K562 (cell line): ENCODE measurements around the gene C3orf70. TPM values are rescaled to one million over a fixed set of nuclear protein-coding genes. Genes with fewer than 3 reads are reported as not detected.

ENCODE experiments used
- C11orf30 ChIP-seq: fragments of 450-650 bp; IDR thresholded peaks from 2 replicates; pipeline ENCODE4 v1.6.1; 2016; ENCODE audit warnings: low read depth, mild to moderate bottlenecking
- DLX4 ChIP-seq: fragments of 250-450 bp; sonication (Bioruptor Pico); IDR thresholded peaks from 2 replicates; pipeline ENCODE4 v1.6.1; 2021; ENCODE audit warnings: mild to moderate bottlenecking
- ETV6 ChIP-seq, 3 experiments: fragments of 150-350 bp in 1 of 3; sonication (generic) in 1 of 3; formaldehyde crosslinking in 1 of 3; IDR thresholded peaks; 2 replicates each; pipeline versions ENCODE4 v1.6.1 to v1.8.0; 2014 to 2022; ENCODE audit warnings: borderline replicate concordance in 2 of 3, low read depth in 2 of 3, antibody characterized with exemption in 1 of 3, low read length in 1 of 3, mild to moderate bottlenecking in 1 of 3, missing genetic modification reagents in 1 of 3
- FOXK2 ChIP-seq, 2 experiments: fragments of 450-650 bp; IDR thresholded peaks in 1 of 2; conservative IDR thresholded peaks in 1 of 2; 2 replicates each; pipeline ENCODE4 v1.6.1; 2016; ENCODE audit warnings: low read depth in 2 of 2, mild to moderate bottlenecking in 1 of 2
- GATAD2B ChIP-seq: fragments of 450-650 bp; IDR thresholded peaks from 2 replicates; pipeline ENCODE4 v1.6.1; 2017; ENCODE audit warnings: mild to moderate bottlenecking, borderline replicate concordance
- HDAC1 ChIP-seq, 2 experiments: fragments of 450-650 bp; IDR thresholded peaks; 2 replicates each; pipeline ENCODE4 v1.6.1; 2016 to 2017; ENCODE audit warnings: inconsistent platforms in 1 of 2, mild to moderate bottlenecking in 1 of 2, moderate library complexity in 1 of 2
- JUNB ChIP-seq: fragments of 450-650 bp; formaldehyde crosslinking; conservative IDR thresholded peaks from 2 replicates; pipeline ENCODE4 v1.4.0; 2020; ENCODE audit warnings: mild to moderate bottlenecking
- KLF6 ChIP-seq: fragments of 250-450 bp; sonication (Bioruptor Pico); IDR thresholded peaks from 2 replicates; pipeline ENCODE4 v1.4.0; 2020; ENCODE audit warnings: mild to moderate bottlenecking, moderate library complexity, borderline replicate concordance
- NFYB ChIP-seq: IDR thresholded peaks from 2 replicates; pipeline ENCODE4 v1.6.1; 2011; ENCODE audit warnings: mild to moderate bottlenecking, moderate library complexity; ENCODE audit not compliant: insufficient read length; ENCODE audit errors: extremely low read depth
- TOE1 ChIP-seq, 2 experiments: fragments of 450-650 bp in 1 of 2; sonication (generic) in 1 of 2; formaldehyde crosslinking in 1 of 2; IDR thresholded peaks; 2 replicates each; pipeline versions ENCODE4 v1.7.1 to v1.8.0; 2016 to 2022; ENCODE audit warnings: borderline replicate concordance in 2 of 2, mild to moderate bottlenecking in 2 of 2, antibody characterized with exemption in 1 of 2, inconsistent platforms in 1 of 2, low read depth in 1 of 2, missing genetic modification reagents in 1 of 2, moderate library complexity in 1 of 2
- YY1 ChIP-seq, 3 experiments: IDR thresholded peaks; 2 replicates each; pipeline ENCODE4 v1.6.1; 2011; ENCODE audit warnings: low read length in 2 of 3, mild to moderate bottlenecking in 2 of 3, moderate library complexity in 2 of 3, borderline replicate concordance in 1 of 3, control low read depth in 1 of 3, low read depth in 1 of 3; ENCODE audit not compliant: insufficient read depth in 3 of 3, insufficient replicate concordance in 2 of 3, control insufficient read depth in 1 of 3, insufficient read length in 1 of 3; ENCODE audit errors: extremely low read depth in 1 of 3
- ZNF12 ChIP-seq: sonication (generic); formaldehyde crosslinking; IDR thresholded peaks from 2 replicates; pipeline ENCODE4 v1.4.0; 2020; ENCODE audit warnings: mild to moderate bottlenecking, missing genetic modification reagents
- ZNF224 ChIP-seq: sonication (generic); formaldehyde crosslinking; IDR thresholded peaks from 2 replicates; pipeline ENCODE4 v1.8.0; 2022; ENCODE audit warnings: mild to moderate bottlenecking, missing genetic modification reagents
- polyA plus RNA-seq, 8 experiments: library from polyadenylated mRNA; depleted of rRNA in 4 of 8; stranded (reverse) in 5 of 8; unstranded in 3 of 8; fragments of >200 nt; fragmentation: Nextera tagmentation in 2 of 8; fragmentation: Illumina TruSeq in 1 of 8; extraction: Ambion mirVana in 2 of 8; extraction: Trizol in 1 of 8; gene quantifications; 2 replicates each; pipeline versions ENCODE4 v1.2.1 to v1.2.3, GENCODE V29; 2011 to 2014; ENCODE audit warnings: inconsistent platforms in 1 of 8, missing spikeins in 1 of 8
- total RNA-seq, 7 experiments: library from RNA; depleted of rRNA in 6 of 7; stranded (reverse); fragments of >200 nt in 6 of 7; fragmentation: Illumina TruSeq in 2 of 7; extraction: Trizol in 2 of 7; gene quantifications; 2 replicates each; pipeline versions ENCODE4 v1.2.1 to v1.2.3, GENCODE V29; 2011 to 2021; ENCODE audit warnings: low replicate concordance in 1 of 7
- TF ChIP-seq, protein P1 (sequence below): sonication (generic); formaldehyde crosslinking; IDR thresholded peaks from 2 replicates; pipeline ENCODE4 v1.8.1; 2022; ENCODE audit warnings: missing genetic modification reagents
- TF ChIP-seq, protein P2 (sequence below): sonication (generic); formaldehyde crosslinking; IDR thresholded peaks from 2 replicates; pipeline ENCODE4 v1.8.0; 2022; ENCODE audit warnings: mild to moderate bottlenecking, missing genetic modification reagents

C3orf70 gene
- total and polyA plus RNA-seq, 9 of the 15 experiments (the other 6 are each of a cell fraction or from before 2014, with no cell fraction given), result 0.01 to 0.04 (median 0.03) TPM; not detected in 6

- TF ChIP-seq NFYB, result no peak
- TF ChIP-seq ZNF12 (CRISPR knock-in tag), result no peak
- TF ChIP-seq FOXK2 (conservative IDR thresholded peaks at IDR 0.05 in 1 of 2, IDR thresholded peaks at IDR 0.05 in 1 of 2; ENCODE audit: low read depth in 2 of 2), result no peak
- no peak for TF ChIP-seq HDAC1 (IDR thresholded peaks at IDR 0.05)
- TF ChIP-seq YY1 (IDR thresholded peaks at IDR 0.05; ENCODE audit: borderline replicate concordance in 1 of 3, control insufficient read depth in 1 of 3, extremely low read depth in 1 of 3, insufficient read depth in 3 of 3, insufficient read length in 1 of 3, insufficient replicate concordance in 2 of 3, low read depth in 1 of 3, low read length in 2 of 3), result peak in 1 of 3 experiments; percentile 32
- no peak for TF ChIP-seq TOE1 (IDR thresholded peaks at IDR 0.05; ENCODE audit: borderline replicate concordance)
- TF ChIP-seq TOE1 (CRISPR knock-in tag; IDR thresholded peaks at IDR 0.05; ENCODE audit: borderline replicate concordance, low read depth), result no peak
- no peak for TF ChIP-seq GATAD2B
- no peak for TF ChIP-seq C11orf30
- TF ChIP-seq ZNF224, result no peak
- TF ChIP-seq, protein P1, sequence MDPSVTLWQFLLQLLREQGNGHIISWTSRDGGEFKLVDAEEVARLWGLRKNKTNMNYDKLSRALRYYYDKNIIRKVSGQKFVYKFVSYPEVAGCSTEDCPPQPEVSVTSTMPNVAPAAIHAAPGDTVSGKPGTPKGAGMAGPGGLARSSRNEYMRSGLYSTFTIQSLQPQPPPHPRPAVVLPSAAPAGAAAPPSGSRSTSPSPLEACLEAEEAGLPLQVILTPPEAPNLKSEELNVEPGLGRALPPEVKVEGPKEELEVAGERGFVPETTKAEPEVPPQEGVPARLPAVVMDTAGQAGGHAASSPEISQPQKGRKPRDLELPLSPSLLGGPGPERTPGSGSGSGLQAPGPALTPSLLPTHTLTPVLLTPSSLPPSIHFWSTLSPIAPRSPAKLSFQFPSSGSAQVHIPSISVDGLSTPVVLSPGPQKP (CRISPR knock-in tag), result no peak
- TF ChIP-seq ETV6 (IDR thresholded peaks at IDR 0.05; ENCODE audit: borderline replicate concordance in 1 of 2, low read depth in 2 of 2, low read length in 1 of 2), result no peak
- no peak for TF ChIP-seq ETV6 (CRISPR knock-in tag; IDR thresholded peaks at IDR 0.05; ENCODE audit: borderline replicate concordance)
- TF ChIP-seq, protein P2, sequence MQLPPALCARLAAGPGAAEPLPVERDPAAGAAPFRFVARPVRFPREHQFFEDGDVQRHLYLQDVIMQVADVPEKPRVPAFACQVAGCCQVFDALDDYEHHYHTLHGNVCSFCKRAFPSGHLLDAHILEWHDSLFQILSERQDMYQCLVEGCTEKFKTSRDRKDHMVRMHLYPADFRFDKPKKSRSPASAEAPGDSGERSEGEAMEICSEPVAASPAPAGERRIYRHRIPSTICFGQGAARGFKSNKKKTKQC, result no peak
- TF ChIP-seq KLF6 (CRISPR knock-in tag), result no peak
- TF ChIP-seq DLX4, result no peak
- no peak for TF ChIP-seq JUNB (CRISPR knock-in tag)
These were observed 9.8 kb upstream of the C3orf70 start (continued) for GRCh38 chr3:185162634-185163033.
